Measurements from ENCODE around the gene SFT2D1. TPM values are rescaled to one million over a fixed set of nuclear protein-coding genes. Genes with fewer than 3 reads are reported as not detected.
A peak's percentile ranks its signal among the peaks of the same experiment; 100 is the strongest.

The SFT2D1 gene
- total RNA-seq, 1 donor from 2014 or later, result 49.5 TPM

- Mint-ChIP-seq H3K4me1 (no peaks in the 10 kb centered on the region), H3K36me3 (ENCODE audit: low read depth) (peaks cover 38% of the 10 kb centered on the region), H3K9me3 (no peaks in the 10 kb centered on the region), H3K27ac (no peak overlapping the region), H3K4me3 (no peak overlapping the region), H3K27me3 (no peaks in the 10 kb centered on the region)
- CTCF ChIA-PET, result interaction anchor here (1.1 to 1.7 kb wide), 2 partner anchors 42 to 63 kb away, joined by 4 to 7 read pairs; no protein-coding TSS in a partner anchor
- POLR2A ChIA-PET, result no interaction called here
- no peak for ATAC-seq (ENCODE audit: low read depth)
- intact Hi-C loops (cut with micrococcal nuclease), result no loop called here
- no peak for DNase-seq
- TF ChIP-seq CTCF (IDR thresholded peaks at IDR 0.05), result no peak
These were observed 24.1 kb downstream of the SFT2D1 start for GRCh38 chr6:166318227-166318626.

GRCh38 chr6:166317261-166318212, 24.8 kb downstream of the SFT2D1 start:
- Mint-ChIP-seq H3K36me3 (ENCODE audit: low read depth) (peaks cover 32% of the 10 kb centered on the region), H3K4me1 (peaks cover 2% of the 10 kb centered on the region), H3K9me3 (no peaks in the 10 kb centered on the region), H3K27me3 (no peaks in the 10 kb centered on the region), H3K4me3 (no peak overlapping the region), H3K27ac (peak overlapping the region; percentile 2)
- CTCF ChIA-PET, result interaction anchor here (1.1 to 1.7 kb wide), 2 partner anchors 41 to 64 kb away, joined by 4 to 7 read pairs; no protein-coding TSS in a partner anchor
- no peak for ATAC-seq (ENCODE audit: low read depth)
- no peak for TF ChIP-seq CTCF (IDR thresholded peaks at IDR 0.05)
- POLR2A ChIA-PET, result no interaction called here
- intact Hi-C loops (cut with micrococcal nuclease), result no loop called here
- no peak for DNase-seq

- Mint-ChIP-seq H3K27me3 (no peaks in the 10 kb centered on the region), H3K27ac (no peak overlapping the region), H3K4me3 (no peak overlapping the region), H3K36me3 (ENCODE audit: low read depth) (peaks cover 17% of the 10 kb centered on the region), H3K4me1 (peaks cover 2% of the 10 kb centered on the region), H3K9me3 (no peaks in the 10 kb centered on the region)
- ChIA-PET POLR2A (no interaction called here), CTCF (no interaction called here)
- DNase-seq (no peak), ATAC-seq (ENCODE audit: low read depth) (no peak)
- intact Hi-C loops (cut with micrococcal nuclease), result no loop called here
- no peak for TF ChIP-seq CTCF (IDR thresholded peaks at IDR 0.05)
These were observed 26.9 kb downstream of the SFT2D1 start for GRCh38 chr6:166315436-166315835.

- Mint-ChIP-seq H3K36me3 (ENCODE audit: low read depth) (peaks cover 12% of the 10 kb centered on the region), H3K27me3 (peaks cover 8% of the 10 kb centered on the region), H3K4me1 (peaks cover 2% of the 10 kb centered on the region), H3K9me3 (no peaks in the 10 kb centered on the region), H3K4me3 (no peak overlapping the region), H3K27ac (no peak overlapping the region)
- CTCF ChIA-PET, result interaction anchor here (1.1 to 6.7 kb wide), 7 partner anchors 11 to 87 kb away, joined by 3 to 131 read pairs (median 4); no protein-coding TSS in a partner anchor
- intact Hi-C loops (cut with micrococcal nuclease), result no loop called here
- TF ChIP-seq CTCF (IDR thresholded peaks at IDR 0.05), result no peak
- ATAC-seq (ENCODE audit: low read depth) (no peak), DNase-seq (no peak)
- POLR2A ChIA-PET, result interaction anchor here (1.1 to 1.3 kb wide), 2 partner anchors 28 to 67 kb away, joined by 3 to 5 read pairs; partner anchors contain the start of gene SFT2D1
These were observed 27.9 kb downstream of the SFT2D1 start for GRCh38 chr6:166314454-166314853.

All from activated B cell treated with CpG ODN at 0.5 μM for 24 hours (primary cell).